Fibroblast of skin of back (primary cell): ENCODE data around the gene SUN1. TPM values are rescaled to one million over a fixed set of nuclear protein-coding genes. Genes with fewer than 3 reads are reported as not detected.
"Not testable (repeated sequence)": the region's sequence is repeated elsewhere in the genome, so short reads cannot be mapped to it uniquely, and the experiment has no call there.

Source experiments
- DNase-seq: peaks from one replicate; pipeline ENCODE4 v3.0.0-alpha.2; 2013
- polyA plus RNA-seq, 2 experiments: library from polyadenylated mRNA; unstranded; fragments of 120-200 nt; gene quantifications; one replicate each; pipeline ENCODE4 v1.2.1, GENCODE V29; 2013; ENCODE audit not compliant: insufficient read length in 2 of 2

SUN1 gene, protein sequence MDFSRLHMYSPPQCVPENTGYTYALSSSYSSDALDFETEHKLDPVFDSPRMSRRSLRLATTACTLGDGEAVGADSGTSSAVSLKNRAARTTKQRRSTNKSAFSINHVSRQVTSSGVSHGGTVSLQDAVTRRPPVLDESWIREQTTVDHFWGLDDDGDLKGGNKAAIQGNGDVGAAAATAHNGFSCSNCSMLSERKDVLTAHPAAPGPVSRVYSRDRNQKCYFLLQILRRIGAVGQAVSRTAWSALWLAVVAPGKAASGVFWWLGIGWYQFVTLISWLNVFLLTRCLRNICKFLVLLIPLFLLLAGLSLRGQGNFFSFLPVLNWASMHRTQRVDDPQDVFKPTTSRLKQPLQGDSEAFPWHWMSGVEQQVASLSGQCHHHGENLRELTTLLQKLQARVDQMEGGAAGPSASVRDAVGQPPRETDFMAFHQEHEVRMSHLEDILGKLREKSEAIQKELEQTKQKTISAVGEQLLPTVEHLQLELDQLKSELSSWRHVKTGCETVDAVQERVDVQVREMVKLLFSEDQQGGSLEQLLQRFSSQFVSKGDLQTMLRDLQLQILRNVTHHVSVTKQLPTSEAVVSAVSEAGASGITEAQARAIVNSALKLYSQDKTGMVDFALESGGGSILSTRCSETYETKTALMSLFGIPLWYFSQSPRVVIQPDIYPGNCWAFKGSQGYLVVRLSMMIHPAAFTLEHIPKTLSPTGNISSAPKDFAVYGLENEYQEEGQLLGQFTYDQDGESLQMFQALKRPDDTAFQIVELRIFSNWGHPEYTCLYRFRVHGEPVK
- polyA plus RNA-seq (2013, experiment 1 of 2; ENCODE audit: insufficient read length) = 101 TPM
- 96.1 TPM for polyA plus RNA-seq (2013, experiment 2 of 2; ENCODE audit: insufficient read length)

DNA sequence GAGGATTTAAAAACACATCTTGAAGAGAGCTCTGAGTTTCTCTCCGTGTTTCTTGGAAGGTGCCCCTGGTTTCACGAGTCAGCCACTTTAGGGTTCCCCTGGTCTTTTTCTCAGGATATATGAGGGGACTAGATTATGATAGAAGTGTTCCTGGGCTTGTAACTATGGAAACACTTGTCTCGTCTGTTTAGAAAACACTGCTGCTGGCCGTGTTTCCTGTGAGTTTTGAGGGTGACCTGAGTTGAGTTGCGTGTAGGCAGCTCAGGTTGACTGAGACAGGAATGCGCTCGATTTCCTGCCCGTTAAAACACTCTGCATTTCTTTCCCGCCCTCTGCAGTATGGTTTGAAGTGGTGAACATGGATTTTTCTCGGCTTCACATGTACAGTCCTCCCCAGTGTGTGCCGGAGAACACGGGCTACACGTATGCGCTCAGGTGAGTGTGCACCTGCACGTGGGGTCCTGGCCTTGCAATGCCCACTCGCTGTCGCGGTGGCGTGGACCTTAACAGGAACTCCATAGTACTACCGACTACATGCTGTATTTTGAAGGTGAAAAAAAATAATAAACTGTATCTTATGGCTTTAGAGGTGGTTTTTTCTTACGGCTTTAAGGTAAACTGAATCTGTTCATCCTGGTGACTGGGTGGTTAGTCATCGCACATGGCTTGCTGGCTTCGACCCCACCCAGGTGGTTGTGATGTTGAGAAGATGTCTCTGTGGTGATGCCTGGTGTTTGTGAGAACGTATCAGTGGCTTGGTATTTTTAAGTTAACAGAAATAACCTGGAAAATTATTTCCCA lies at the start of gene SUN1:
SUN1 (plus strand) TSS at position 310 of the 801 bp plus-strand sequence; CDS start at position 359, 49 bp downstream.
- peak; percentile 68 for DNase-seq

DNA sequence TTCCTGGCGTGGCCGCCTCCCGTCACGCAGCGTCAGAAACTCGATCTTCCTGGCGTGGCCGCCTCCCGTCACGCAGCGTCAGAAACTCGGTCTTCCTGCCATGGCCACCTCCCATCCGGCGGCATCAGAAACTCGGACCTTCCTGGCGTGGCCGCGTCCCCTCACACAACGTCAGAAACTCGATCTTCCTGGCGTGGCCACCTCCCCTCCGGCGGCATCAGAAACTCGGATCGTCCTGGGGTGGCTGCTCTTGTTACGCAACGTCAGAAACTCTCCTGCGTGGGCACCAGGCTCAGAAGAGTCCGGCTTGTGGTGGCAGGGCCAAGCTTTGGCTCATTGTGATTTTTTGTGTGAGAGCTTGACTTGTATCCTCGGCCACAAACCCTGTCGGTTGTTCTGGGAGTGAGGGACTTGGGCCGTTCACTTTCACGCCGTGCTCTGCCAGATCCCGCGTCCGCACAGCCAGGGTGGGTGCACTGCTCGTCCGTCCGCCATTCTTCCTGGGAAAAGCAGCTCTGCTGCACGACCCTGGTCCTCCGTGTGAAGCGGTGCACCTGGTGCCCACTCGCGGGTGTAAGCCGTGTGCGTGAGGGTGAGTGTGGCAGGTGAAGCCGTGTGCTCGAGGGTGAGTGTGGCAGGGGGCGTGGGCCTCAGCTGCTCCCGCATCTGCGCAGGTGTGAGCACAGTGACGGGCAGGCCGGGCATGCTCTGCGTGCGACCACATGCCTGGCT lies 49.4 kb upstream of the SUN1 start:
- no peak for DNase-seq

DNA sequence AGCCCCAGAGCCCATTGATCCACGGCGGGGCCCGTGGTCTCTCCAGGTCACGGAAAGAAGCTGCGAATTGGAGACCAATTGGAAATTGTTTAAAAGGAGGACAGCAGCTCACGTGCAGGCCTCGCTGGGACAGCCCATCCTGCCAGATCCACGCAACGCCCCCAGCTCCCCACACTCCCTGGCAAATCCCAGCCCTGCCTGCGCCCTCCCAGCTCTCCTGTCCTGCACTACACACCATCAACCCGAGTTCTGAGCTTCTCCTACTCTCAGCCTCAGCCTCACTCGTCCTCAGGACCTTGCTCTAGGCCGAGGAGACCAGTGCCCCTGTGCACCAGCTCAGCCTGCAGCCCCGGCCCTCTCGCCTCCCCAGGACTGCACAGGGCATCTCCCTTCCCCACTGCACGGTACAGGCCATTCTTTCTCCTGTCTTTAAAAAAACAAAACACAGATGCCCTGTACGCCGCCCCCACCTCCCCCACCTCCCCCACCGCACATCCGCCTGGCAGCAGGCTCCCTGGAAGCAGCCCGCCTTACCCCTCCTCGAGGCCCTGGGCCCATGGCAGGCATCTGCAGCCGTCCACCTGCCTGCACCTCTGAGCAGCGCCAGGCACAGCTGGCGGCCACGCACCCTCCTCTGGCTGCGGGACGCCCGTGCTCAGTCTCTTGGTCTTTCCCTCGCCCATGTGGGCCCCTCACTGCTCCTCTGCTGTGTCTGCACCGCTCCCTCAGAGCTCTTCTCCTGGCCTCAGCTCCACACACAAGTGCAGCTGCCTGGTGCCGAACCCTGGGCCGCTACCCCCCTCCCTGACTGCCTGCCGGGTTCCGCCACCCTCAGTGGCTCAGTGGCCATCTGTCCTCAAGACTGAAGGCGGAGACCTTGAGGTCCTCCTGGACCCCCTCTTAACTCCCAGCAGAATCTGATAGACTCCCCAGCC lies 48.5 kb upstream of the SUN1 start:
- no peak for DNase-seq

DNA sequence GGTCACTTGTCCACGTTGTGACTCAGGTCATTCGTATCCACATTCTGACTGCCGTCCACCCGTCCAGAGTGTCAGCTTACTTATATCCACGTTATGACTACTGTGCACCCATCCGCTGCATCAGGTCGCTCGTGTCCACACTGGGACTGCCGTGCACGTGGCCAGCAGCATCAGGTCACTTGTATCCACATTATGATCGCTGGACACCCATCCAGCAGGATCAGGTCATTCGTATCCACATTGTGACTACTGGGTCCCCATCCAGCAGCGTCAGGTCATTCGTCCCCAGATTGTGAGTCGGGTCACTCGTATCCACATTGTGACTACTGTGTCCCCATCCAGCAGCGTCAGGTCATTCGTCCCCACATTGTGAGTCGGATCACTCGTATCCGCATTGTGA lies 47.3 kb upstream of the SUN1 start:
- DNase-seq = no peak

DNA sequence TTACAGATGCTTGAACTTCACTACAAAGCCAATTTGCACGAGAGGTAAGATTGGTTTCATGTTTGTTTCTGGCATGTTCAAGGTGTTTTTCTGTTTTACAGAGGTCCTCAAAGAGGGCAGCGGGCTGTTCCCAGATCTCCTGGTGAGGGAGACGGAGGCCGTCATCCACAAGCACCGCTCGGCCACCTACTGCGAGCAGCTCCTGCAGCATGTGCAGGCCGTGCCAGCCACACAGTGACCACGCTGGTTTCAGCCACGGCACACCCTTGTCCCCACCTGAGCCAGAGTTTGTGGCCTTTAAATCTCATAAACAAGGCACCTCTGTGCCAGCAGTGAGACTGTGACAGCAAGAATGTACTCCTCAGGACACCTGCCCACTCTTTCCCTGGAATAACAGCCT lies 46.9 kb upstream of the SUN1 start:
- DNase-seq = no peak

DNA sequence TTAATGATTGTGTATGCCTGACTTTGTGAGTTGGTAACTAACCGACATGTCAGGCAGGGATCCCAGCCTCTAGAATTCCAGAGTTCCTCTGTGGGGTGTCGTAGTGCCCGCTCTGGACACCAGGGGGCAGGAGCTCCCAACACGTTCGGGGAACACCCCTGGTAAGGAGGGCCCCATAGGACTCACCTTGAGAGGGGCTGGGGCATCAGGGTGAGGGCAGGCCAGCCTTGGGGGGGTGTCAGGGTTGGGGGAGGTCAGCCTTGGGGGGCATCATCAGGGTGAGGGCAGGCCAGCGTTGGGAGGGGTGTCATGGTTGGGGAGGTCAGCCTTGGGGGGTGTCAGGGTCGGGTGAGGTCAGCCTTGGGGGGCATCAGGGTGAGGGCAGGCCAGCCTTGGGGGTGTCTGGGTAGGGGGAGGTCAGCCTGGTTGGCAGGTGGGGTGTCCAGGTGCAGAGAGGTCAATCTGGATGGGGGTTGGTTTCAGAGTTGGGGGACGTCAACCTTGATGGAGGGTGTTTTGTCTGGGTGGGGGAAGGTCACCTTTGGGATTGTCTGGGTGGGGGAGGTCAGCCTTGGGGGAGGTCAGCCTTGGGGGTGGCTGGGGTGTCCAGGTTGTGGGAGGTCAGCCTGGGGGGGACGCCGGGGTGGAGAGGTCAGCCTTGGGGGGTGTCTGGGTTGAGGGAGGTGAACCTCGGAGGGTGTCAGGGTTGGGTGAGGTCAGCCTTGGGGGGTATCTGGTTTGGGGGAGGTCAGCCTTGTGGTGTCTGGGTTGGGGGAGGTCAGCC lies 45.6 kb upstream of the SUN1 start:
- DNase-seq = peak; percentile 52

DNA sequence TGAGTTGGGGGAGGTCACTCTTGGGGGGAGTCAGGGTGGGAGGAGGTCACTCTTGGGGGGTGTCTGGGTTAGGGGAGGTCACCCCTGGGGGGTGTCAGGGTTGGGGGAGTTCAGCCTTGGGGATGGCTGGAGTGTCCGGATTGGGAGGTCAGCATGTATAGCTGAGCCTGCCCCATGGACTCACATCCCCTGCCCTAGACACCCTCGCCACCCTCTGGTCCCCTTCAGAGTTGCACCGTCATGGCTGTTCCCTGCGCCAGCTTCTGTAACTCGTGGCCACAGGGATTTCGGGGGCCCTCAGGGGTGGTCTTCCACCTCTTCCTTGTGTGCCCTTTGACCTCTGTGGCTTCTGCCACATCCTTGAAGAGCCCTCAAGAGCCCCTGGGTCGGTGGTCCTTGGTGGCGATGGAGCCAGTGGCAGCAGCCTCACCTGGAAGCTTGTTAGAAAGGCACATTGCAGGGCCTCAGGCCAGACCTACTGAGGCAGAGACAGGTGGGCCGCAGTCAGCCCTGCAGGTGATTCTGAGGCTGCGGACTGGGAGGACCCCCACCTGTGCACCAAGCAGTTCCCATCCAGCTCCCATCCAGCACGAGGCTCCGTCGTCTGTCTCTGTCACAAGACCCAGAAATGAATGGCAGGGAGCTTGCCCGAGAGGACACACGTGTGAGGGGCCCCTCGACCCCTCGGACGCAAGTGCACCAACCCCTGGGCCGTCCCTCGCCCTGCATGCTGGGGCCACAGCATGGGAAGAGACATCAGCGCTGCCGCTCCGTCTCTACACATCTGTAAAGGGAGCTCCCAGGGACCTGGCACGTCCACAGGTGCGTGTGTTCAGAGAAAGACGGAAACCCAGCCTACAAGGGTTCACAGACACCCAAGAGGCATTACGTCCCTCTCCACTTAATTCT lies 44.7 kb upstream of the SUN1 start:
- DNase-seq = no peak

DNA sequence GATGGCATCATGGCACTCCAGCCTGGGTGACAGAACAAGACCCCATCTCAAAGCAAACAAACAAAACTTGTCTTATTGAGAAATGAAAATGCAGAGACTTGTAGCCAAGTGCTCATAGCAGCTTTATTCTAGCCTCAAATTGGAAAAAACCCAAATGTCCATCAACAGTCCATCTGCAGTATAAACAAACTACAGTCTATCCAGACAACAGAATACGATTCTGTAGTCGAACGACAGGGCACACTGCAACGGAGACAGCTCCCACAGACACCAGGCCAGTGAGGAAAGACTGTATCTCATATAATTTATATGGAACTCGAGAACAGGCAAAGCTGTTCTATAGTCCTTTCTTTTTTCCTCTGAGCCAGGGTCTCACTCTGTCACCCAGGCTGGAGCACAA lies 40.8 kb upstream of the SUN1 start:
- no peak for DNase-seq

DNA sequence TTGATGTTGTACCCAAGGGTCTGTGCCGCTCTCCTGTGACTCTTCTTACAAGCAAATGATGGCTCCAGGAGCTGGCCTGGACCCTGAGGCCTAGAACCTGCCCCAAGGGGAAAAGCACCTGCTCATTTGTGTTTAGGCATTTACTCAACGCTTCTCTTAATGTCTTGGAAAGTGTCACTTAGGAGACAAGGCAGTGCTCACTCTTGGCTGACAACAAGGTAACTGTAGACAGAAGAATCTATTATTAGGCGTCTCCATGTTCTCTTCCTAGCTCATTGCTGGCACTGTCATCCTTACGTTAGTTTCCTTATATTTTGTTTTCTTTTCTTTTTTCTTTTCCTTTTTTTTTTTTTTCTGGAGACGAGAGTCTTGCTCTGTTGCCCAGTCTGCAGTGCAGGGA lies 38.1 kb upstream of the SUN1 start:
- no peak for DNase-seq

DNA sequence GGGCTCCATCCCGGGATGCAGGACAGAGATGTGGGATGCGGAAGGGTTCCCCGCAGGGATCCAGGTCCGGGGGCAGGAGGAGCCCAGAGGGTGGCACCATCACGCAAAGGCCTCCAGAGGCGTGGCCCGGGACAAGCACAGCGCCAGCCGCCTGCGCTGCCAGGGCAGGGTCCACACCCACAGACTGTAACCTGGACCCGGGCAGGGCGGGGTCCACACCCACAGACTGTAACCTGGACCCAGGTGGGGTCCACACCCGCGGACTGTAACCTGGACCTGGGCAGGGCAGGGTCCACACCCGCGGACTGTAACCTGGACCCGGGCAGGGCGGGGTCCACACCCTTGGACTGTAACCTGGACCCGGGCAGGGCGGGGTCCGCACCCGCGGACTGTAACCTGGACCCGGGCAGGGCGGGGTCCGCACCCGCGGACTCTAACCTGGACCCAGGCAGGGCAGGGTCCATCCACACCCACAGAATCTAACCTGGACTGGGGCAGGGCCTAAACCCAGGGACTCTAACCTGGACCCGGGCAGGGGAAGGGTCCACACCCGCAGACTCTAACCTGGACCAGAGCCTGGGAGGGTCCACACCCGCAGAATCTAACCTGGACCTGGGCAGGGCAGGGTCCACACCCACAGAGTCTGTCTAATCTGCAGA lies 37.5 kb upstream of the SUN1 start:
- no peak for DNase-seq

DNA sequence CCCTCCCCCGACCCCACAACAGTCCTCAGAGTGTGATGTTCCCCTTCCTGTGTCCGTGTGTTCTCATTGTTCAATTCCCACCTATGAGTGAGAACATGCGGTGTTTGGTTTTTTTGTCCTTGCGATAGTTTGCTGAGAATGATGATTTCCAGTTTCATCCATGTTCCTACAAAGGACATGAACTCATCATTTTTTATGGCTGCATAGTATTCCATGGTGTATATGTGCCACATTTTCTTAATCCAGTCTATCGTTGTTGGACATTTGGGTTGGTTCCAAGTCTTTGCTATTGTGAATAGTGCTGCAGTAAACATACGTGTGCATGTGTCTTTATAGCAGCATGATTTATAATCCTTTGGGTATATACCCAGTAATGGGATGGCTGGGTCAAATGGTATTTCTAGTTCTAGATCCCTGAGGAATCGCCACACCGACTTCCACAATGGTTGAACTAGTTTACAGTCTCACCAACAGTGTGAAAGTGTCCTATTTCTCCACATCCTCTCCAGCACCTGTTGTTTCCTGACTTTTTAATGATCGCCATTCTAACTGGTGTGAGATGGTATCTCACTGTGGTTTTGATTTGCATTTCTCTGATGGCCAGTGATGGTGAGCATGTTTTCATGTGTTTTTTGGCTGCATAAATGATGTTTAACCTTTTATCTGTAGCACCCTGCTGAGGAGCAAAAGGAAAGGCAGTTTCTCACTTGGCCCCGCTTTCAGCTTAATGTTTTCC lies 35.7 kb upstream of the SUN1 start:
- DNase-seq = not testable (repeated sequence)

DNA sequence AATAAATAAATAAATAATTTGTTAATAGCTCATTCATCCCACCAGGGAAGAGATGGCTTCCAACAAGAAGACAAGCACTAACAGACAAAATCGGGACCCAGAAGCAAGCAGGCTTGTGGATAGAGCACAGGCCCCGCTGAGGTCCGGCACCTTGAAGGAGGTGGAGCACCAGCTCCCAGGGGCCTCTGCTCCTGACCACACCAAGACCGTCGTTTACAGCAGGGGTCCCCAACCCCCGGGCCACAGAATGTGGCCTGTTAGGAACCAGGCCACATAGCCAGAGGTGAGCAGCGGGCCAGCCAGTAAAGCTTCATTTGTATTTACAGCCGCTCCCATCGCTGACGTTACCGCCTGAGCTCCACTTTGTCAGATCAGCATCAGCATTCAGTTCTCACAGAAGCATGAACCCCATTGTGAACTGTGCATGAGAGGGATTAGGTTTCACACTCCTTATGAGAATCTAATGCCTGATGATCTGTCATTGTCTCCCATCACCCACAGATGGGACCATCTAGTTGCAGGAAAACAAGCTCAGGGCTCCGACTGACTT lies 33.3 kb upstream of the SUN1 start:
- no peak for DNase-seq

DNA sequence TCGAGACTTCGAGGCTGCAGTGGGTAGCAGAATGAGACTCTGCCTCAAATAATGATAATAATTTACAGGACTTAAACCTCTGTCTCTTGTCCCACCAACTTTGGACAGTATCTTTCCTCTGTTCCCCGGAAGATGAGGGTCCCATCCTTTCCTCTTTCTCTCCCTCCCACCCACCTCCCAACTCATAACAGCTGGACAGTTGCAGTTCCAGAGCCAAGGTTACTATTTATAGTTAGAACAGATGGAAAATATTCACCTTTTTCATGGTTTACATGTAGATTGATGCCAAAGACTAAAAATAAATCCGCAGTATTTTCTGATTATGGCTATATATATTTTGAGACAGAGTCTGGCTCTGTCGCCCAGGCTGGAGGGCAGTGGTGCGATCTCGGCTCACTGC lies 31.6 kb upstream of the SUN1 start:
- no peak for DNase-seq

DNA sequence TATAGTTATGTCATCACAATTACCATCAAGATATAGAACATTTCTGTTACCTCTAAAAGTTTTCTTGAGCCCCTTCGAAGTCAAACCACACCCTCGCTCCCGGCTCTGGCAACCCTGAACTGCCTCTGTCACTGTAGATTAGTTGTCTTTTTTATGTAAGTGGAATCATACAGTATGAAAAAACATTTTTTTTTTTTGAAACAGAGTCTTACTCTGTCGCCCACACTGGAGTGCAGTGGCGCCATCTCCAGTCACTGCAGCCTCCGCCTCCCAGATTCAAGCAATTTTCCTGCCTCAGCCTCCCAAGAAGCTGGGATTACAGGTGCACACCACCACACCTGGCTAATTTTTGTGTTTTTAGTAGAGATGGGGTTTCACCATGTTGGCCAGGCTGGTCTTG lies 30.9 kb upstream of the SUN1 start:
- not testable (repeated sequence) for DNase-seq

DNA sequence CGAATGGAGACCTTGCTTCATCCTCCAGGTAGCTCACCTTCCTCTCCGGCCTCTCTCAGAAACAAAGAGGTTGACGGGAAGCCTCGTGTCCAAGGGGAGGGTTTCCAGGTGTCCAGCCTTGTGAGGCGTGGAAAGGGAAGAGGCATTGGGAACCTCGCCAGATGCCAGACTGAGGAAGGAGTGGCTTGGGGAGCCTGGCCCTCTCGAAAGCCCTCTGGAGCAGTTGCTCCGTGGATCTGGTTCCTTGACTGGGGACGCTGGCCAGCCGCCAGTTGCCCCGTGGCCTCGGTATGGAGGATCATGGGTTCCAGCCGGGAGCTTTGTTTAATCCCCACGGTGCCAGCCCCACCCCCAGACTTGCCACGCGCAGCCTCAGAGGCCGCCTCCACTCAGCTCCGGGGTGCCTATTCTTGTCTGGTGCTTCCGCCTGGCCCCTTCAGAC lies 30.3 kb upstream of the SUN1 start:
- no peak for DNase-seq

DNA sequence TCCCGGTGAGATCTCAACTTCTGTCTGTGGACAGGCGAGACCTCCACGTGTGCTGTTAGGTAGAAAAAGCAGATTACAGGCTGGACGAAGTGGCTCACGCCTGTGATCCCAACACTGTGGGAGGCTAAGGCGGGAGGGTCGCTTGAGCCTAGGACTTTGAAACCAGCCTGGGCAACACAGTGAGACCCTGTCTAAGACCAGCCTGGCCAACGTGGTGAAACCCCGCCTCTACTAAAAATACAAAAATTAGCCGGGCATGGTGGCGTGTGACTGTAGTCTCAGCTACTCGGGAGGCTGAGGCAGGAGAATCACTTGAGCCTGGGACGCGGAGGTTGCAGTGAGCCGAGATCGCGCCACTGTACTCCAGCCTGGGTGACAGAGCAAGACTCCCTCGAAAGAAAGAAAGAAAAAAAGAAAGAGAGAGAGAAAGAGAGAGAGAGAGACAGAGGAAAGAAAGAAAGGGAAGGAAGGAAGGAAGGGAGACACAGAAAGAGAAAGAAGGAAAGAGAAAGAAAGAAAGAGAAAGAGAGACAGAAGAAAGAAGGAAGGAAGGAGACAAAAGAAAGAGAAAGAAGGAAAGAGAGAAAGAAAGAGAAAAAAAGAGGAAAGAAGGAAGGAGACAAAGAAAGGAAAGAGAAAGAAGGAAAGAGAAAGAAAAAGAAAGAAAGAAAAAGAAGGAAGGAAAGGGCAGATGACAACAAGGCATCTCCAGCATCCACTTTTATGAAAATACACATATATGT lies 29.6 kb upstream of the SUN1 start:
- DNase-seq = no peak

DNA sequence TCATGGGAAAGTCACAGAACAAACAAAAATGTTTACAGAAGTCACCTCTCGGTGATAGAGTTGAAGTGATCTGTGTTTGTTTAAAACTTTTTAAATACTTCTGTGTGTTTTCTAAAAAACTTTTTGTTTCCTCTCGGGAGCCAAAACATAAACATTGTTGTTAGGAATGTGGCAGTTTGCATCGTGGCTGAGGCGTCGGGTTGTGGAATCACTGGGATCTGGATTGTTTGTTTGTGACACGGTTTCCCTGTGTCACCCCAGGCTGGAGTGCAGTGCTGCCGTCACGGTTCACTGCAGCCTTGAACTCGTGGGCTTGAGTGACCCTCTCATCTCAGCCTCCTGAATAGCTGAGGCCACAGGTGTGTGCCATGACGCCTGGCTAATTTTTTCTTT lies 29.0 kb upstream of the SUN1 start:
- no peak for DNase-seq
